ENCODE measurements around the gene NOSTRIN.
"Not testable (repeated sequence)": the region's sequence is repeated elsewhere in the genome, so short reads cannot be mapped to it uniquely, and the experiment has no call there.

Gene NOSTRIN

GRCh38 chr2:168789776-168790175, 12.7 kb upstream of the NOSTRIN start:
- in situ Hi-C loops (cut with HindIII; ENCODE audit: low sequenced_read_pairs): no loop called here

- in situ Hi-C loops (cut with HindIII; ENCODE audit: low sequenced_read_pairs): no loop called here
Measured at GRCh38 chr2:168790226-168790902, 12.1 kb upstream of the NOSTRIN start.

GRCh38 chr2:168791140-168791539, 11.3 kb upstream of the NOSTRIN start:
- in situ Hi-C loops (cut with HindIII; ENCODE audit: low sequenced_read_pairs): not testable (repeated sequence)

- in situ Hi-C loops (cut with HindIII; ENCODE audit: low sequenced_read_pairs): no loop called here
Measured at GRCh38 chr2:168793596-168793995, 8.8 kb upstream of the NOSTRIN start.

GRCh38 chr2:168794968-168795367, 7.5 kb upstream of the NOSTRIN start:
- in situ Hi-C loops (cut with HindIII; ENCODE audit: low sequenced_read_pairs): no loop called here

GRCh38 chr2:168796090-168796577, 6.3 kb upstream of the NOSTRIN start:
- in situ Hi-C loops (cut with HindIII; ENCODE audit: low sequenced_read_pairs): no loop called here

- in situ Hi-C loops (cut with HindIII; ENCODE audit: low sequenced_read_pairs): no loop called here
Measured at GRCh38 chr2:168796583-168797285, 5.7 kb upstream of the NOSTRIN start.

GRCh38 chr2:168797286-168797655, 5.2 kb upstream of the NOSTRIN start:
- in situ Hi-C loops (cut with HindIII; ENCODE audit: low sequenced_read_pairs): no loop called here

GRCh38 chr2:168798076-168798887, 4.2 kb upstream of the NOSTRIN start:
- in situ Hi-C loops (cut with HindIII; ENCODE audit: low sequenced_read_pairs): no loop called here

- in situ Hi-C loops (cut with HindIII; ENCODE audit: low sequenced_read_pairs): no loop called here
Measured at GRCh38 chr2:168798888-168799410, 3.5 kb upstream of the NOSTRIN start.

- in situ Hi-C loops (cut with HindIII; ENCODE audit: low sequenced_read_pairs): no loop called here
Measured at GRCh38 chr2:168801471-168801870, 966 bp upstream of the NOSTRIN start.

GRCh38 chr2:168802859-168803725, 655 bp downstream of the NOSTRIN start:
- in situ Hi-C loops (cut with HindIII; ENCODE audit: low sequenced_read_pairs): no loop called here

GRCh38 chr2:168804214-168804613, 1.8 kb downstream of the NOSTRIN start:
- in situ Hi-C loops (cut with HindIII; ENCODE audit: low sequenced_read_pairs): no loop called here

GRCh38 chr2:168805615-168806014, 3.2 kb downstream of the NOSTRIN start:
- in situ Hi-C loops (cut with HindIII; ENCODE audit: low sequenced_read_pairs): no loop called here

- in situ Hi-C loops (cut with HindIII; ENCODE audit: low sequenced_read_pairs): no loop called here
Measured at GRCh38 chr2:168809537-168809936, 7.1 kb downstream of the NOSTRIN start.

GRCh38 chr2:168810235-168810634, 7.8 kb downstream of the NOSTRIN start:
- in situ Hi-C loops (cut with HindIII; ENCODE audit: low sequenced_read_pairs): no loop called here

GRCh38 chr2:168811696-168812095, 9.3 kb downstream of the NOSTRIN start:
- in situ Hi-C loops (cut with HindIII; ENCODE audit: low sequenced_read_pairs): no loop called here

GRCh38 chr2:168814046-168814445, 11.6 kb downstream of the NOSTRIN start:
- in situ Hi-C loops (cut with HindIII; ENCODE audit: low sequenced_read_pairs): no loop called here

- in situ Hi-C loops (cut with HindIII; ENCODE audit: low sequenced_read_pairs): no loop called here
Measured at GRCh38 chr2:168814939-168815907, 12.8 kb downstream of the NOSTRIN start.

Data from DLD1 (cell line).